ENCODE measurements around the gene SWT1. TPM values are rescaled to one million over a fixed set of nuclear protein-coding genes. Genes with fewer than 3 reads are reported as not detected.

The SWT1 gene
- total RNA-seq, 4 donors from 2014 or later, result 8.9 to 12.6 (median 10.6) TPM

- TF ChIP-seq CTCF (IDR thresholded peaks at IDR 0.05; ENCODE audit: low read depth), result no peak
These were observed 160.9 kb downstream of the SWT1 start for GRCh38 chr1:185317886-185318310.

GRCh38 chr1:185318431-185319138, 161.6 kb downstream of the SWT1 start:
- no peak for TF ChIP-seq CTCF (IDR thresholded peaks at IDR 0.05; ENCODE audit: low read depth)

- TF ChIP-seq CTCF (IDR thresholded peaks at IDR 0.05; ENCODE audit: low read depth), result no peak
These were observed 162.1 kb downstream of the SWT1 start for GRCh38 chr1:185319139-185319475.

- no peak for TF ChIP-seq CTCF (IDR thresholded peaks at IDR 0.05; ENCODE audit: low read depth)
These were observed 165.7 kb downstream of the SWT1 start for GRCh38 chr1:185322636-185323035.

DNA sequence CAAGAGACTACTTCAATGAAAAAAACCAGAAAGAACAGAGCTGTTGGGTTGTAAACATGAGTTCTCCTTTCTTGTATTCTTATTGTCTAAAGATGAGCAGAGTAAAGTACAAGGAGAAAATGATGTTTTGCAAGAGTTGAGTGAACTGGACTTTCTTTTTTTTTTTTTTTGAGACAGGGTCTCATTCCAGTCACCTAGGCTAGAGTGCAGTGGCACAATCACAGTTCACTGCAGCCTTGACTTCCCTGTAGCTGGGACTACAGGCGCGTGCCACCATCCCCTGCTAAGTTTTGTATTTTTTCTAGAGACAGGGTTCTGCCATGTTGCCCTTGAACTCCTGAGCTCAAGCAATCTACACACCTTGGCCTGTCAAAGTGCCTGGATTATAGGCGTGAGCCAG, 167.2 kb downstream of the SWT1 start:
- no peak for TF ChIP-seq CTCF (IDR thresholded peaks at IDR 0.05; ENCODE audit: low read depth)

DNA sequence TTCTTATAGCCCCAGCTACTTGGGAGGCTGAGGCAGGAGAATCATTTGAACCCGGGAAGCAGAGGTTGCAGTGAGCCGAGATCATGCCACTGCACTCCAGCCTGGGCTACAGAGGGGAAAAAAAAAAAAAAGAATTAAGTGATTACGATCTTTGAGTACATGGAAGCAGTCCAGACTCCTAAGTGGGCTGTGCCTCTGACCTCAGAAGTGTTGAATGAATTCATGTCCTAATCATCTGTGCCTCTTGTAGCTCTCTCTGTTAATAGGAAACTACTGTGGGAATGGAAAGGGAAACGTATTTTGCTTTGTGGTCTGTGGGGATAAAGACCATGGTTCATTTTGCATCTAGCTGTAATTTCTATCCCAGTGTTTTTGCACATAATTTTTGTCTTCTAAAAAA, 168.4 kb downstream of the SWT1 start:
- no peak for TF ChIP-seq CTCF (IDR thresholded peaks at IDR 0.05; ENCODE audit: low read depth)

- TF ChIP-seq CTCF (IDR thresholded peaks at IDR 0.05; ENCODE audit: low read depth), result no peak
These were observed 171.3 kb downstream of the SWT1 start for GRCh38 chr1:185328255-185328654.

All from subcutaneous adipose tissue (tissue), 4 donors.